Measurements from ENCODE around the gene CPSF4L. TPM values are rescaled to one million over a fixed set of nuclear protein-coding genes. Genes with fewer than 3 reads are reported as not detected.
A peak's percentile ranks its signal among the peaks of the same experiment; 100 is the strongest.

The CPSF4L gene
- total and polyA plus RNA-seq, 2 donors (not counting 3 experiments of a cell fraction or from before 2014, with no cell fraction given), result not detected

GRCh38 chr17:73227379-73227778 lies 34.3 kb downstream of the CPSF4L start:
- dilution Hi-C loops (cut with MboI; ENCODE audit: extremely low pct_ligation_motif_present, low sequenced_read_pairs) (no loop called here), intact Hi-C loops (cut with micrococcal nuclease) (no loop called here)
- Histone ChIP-seq H3K4me1 (ENCODE audit: control insufficient read depth, extremely low read depth, insufficient read depth, low read length) (peaks cover 43% of the 10 kb centered on the region), H3K9me1 (replicated peaks; ENCODE audit: control insufficient read depth, extremely low read depth, insufficient read depth, low read length) (no peaks in the 10 kb centered on the region), H3K9ac (replicated peaks; ENCODE audit: extremely low read depth, insufficient read depth, low read length) (no peak overlapping the region), H3K9me3 (replicated peaks; ENCODE audit: control insufficient read depth, insufficient read depth, low read length) (no peaks in the 10 kb centered on the region), H3K27me3 (ENCODE audit: control insufficient read depth in 2 of 2, insufficient read depth in 2 of 2, low read length in 2 of 2) (no peaks in the 10 kb centered on the region), H3K36me3 (ENCODE audit: control insufficient read depth in 2 of 2, extremely low read depth in 1 of 2, insufficient read depth in 2 of 2, low read length in 2 of 2) (no peaks in the 10 kb centered on the region), H4K20me1 (replicated peaks; ENCODE audit: control insufficient read depth, extremely low read depth, insufficient read depth, low read length) (no peaks in the 10 kb centered on the region), H3K4me3 (replicated peaks in 1 of 3; ENCODE audit: insufficient read depth in 1 of 3, low read depth in 1 of 3, low read length in 3 of 3) (no peak overlapping the region), H2AFZ (ENCODE audit: low read depth, low read length) (no peak overlapping the region), H3K79me2 (ENCODE audit: control insufficient read depth, insufficient read depth, low read length) (peaks cover 79% of the 10 kb centered on the region), H3K27ac (ENCODE audit: insufficient read depth, low read depth, low read length) (no peak overlapping the region), H3K4me2 (ENCODE audit: insufficient read depth, low read length) (peak overlapping the region; percentile 57)
- DNase-seq (ENCODE audit: low read depth, low spot score) (peak; percentile 26), FAIRE-seq (no peak)
- no TSS peak for BruUV-seq (replicated peaks)
- CTCF ChIA-PET, result interaction anchor here (0.7 to 2.9 kb wide), 7 partner anchors 16 to 500 kb away, joined by 3 to 22 read pairs (median 6); partner anchors contain the start of gene COG1
- TF ChIP-seq JUN (IDR thresholded peaks at IDR 0.05; ENCODE audit: borderline replicate concordance, insufficient read depth, insufficient read length, low read depth) (no peak), POLR2A (IDR thresholded peaks at IDR 0.05; ENCODE audit: low read depth, low read length) (no peak), GATA2 (IDR thresholded peaks at IDR 0.05; ENCODE audit: insufficient read depth, insufficient read length, low read depth, low read length) (no peak)
- POLR2A ChIA-PET, result no interaction called here

- Histone ChIP-seq H3K9me1 (replicated peaks; ENCODE audit: control insufficient read depth, extremely low read depth, insufficient read depth, low read length) (no peaks in the 10 kb centered on the region), H3K27ac (ENCODE audit: insufficient read depth, low read depth, low read length) (no peak overlapping the region), H3K9me3 (replicated peaks; ENCODE audit: control insufficient read depth, insufficient read depth, low read length) (no peaks in the 10 kb centered on the region), H3K4me1 (ENCODE audit: control insufficient read depth, extremely low read depth, insufficient read depth, low read length) (peaks cover 43% of the 10 kb centered on the region), H3K36me3 (ENCODE audit: control insufficient read depth in 2 of 2, extremely low read depth in 1 of 2, insufficient read depth in 2 of 2, low read length in 2 of 2) (no peaks in the 10 kb centered on the region), H4K20me1 (replicated peaks; ENCODE audit: control insufficient read depth, extremely low read depth, insufficient read depth, low read length) (no peaks in the 10 kb centered on the region), H3K4me3 (replicated peaks in 1 of 3; ENCODE audit: insufficient read depth in 1 of 3, low read depth in 1 of 3, low read length in 3 of 3) (no peak overlapping the region), H2AFZ (ENCODE audit: low read depth, low read length) (no peak overlapping the region), H3K9ac (replicated peaks; ENCODE audit: extremely low read depth, insufficient read depth, low read length) (no peak overlapping the region), H3K4me2 (ENCODE audit: insufficient read depth, low read length) (peak overlapping the region; percentile 57), H3K79me2 (ENCODE audit: control insufficient read depth, insufficient read depth, low read length) (peaks cover 77% of the 10 kb centered on the region), H3K27me3 (ENCODE audit: control insufficient read depth in 2 of 2, insufficient read depth in 2 of 2, low read length in 2 of 2) (no peaks in the 10 kb centered on the region)
- ChIA-PET CTCF (interaction anchor here (0.7 to 2.9 kb wide), 7 partner anchors 11 to 499 kb away, joined by 3 to 22 read pairs (median 3); no protein-coding TSS in a partner anchor), POLR2A (no interaction called here)
- DNase-seq (ENCODE audit: low read depth, low spot score) (no peak), FAIRE-seq (no peak)
- no TSS peak for BruUV-seq (replicated peaks)
- TF ChIP-seq MYC (IDR thresholded peaks at IDR 0.05; ENCODE audit: low read depth, low read length), result no peak
- TF ChIP-seq MAX (IDR thresholded peaks at IDR 0.05; ENCODE audit: insufficient read depth, insufficient read length), result no peak
- TF ChIP-seq JUN (IDR thresholded peaks at IDR 0.05; ENCODE audit: borderline replicate concordance, insufficient read depth, insufficient read length, low read depth), result no peak
- TF ChIP-seq POLR2AphosphoS5 (IDR thresholded peaks at IDR 0.05; ENCODE audit: insufficient read depth, low read depth, low read length), result no peak
- intact Hi-C loops (cut with micrococcal nuclease) (no loop called here), dilution Hi-C loops (cut with MboI; ENCODE audit: extremely low pct_ligation_motif_present, low sequenced_read_pairs) (no loop called here)
Observed at GRCh38 chr17:73226556-73227172, 35.0 kb downstream of the CPSF4L start.

Measured in endothelial cell of umbilical vein (primary cell).